Activated CD4-positive, CD25-positive, alpha-beta regulatory T cell treated with anti-CD3 and anti-CD28 coated beads, Interleukin-2, amount 50 U/mL, for 24 hours (primary cell): ENCODE measurements around the gene RNF44.
"Not testable (repeated sequence)": the region's sequence is repeated elsewhere in the genome, so short reads cannot be mapped to it uniquely, and the experiment has no call there.

Source experiments
- ATAC-seq, 2 donors: fragments of 150-1000 bp; cut with Tn5 transposase; one replicate each; pipeline ENCODE4 v1.10.0; 2021; ENCODE audit warnings: mild to moderate bottlenecking in 1 of 2, moderate library complexity in 1 of 2

Gene RNF44

GRCh38 chr5:176550937-176551336 is 13.7 kb upstream of the RNF44 start:
- ATAC-seq = not testable (repeated sequence)

GRCh38 chr5:176550275-176550831 is 13.2 kb upstream of the RNF44 start:
- ATAC-seq = no peak

GRCh38 chr5:176549871-176550270 is 12.7 kb upstream of the RNF44 start:
- ATAC-seq = no peak

DNA sequence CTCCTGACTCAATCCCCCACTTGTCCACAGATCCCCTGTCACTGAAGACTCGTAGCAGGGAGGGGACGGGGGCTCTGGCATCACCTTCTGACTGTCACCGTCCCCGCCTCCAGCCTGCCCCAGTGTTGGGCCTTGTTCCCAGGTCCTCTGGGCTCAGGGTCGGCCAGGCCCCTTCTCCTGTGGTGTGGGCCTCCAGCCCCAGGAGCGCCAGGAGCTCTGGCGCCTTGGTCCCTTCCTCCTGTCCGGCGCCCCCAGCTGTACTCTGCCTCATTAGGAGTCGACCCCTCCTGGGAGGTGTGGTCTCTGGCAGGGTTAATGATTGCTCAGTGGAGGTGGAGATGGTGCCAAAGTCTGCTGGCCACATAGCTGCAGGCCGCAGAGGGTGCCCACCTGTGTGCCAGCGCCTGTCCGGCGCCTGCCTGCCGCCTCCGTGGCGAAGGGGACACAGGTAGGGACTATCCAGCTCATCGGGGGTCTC is 11.8 kb upstream of the RNF44 start, which contains the start of gene CDHR2:
Gene CDHR2 (plus strand): TSS at position 376 of the 478 bp plus-strand sequence. CDS start 16,011 bp downstream, outside the sequence.
- ATAC-seq = no peak

- ATAC-seq = peak; percentile 32 to 47
These were observed 10.6 kb upstream of the RNF44 start for GRCh38 chr5:176547802-176548201.

DNA sequence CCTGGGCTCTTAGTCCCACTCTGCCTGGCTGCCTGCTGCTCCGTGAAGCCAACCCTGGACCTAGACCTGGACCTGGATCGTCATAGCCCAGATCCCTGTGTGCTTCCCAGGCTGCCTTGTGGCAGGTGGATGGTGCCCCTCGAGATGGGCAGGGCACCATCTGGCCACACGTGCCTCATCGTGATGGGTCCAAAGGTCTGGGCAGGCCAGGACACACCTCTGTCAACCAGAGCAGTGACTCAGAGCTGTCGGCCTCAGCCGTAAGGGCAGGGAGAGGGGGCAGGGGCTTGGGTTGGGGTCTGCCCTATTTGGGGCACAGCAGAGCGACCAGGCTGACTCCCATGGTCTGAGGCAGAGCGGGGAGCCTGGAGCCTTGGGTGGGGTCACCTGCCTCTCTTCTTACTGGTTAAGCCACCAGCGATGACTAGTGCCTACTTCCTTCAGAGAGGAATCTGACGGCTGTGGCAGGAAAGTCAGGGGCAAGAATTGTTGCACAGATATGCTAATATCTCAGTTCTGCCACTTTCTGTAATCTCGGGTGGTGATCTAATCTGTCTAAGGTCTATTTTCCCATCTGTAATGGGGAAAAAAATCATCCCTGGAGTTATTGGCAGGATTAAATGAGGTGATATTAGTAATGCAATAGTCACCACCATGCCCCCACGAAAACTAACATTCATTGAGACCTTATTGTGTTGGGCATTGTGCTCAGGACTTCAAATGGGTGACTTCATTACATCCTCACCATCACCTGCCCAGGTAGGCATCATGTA is 8.7 kb upstream of the RNF44 start:
- no peak for ATAC-seq

DNA sequence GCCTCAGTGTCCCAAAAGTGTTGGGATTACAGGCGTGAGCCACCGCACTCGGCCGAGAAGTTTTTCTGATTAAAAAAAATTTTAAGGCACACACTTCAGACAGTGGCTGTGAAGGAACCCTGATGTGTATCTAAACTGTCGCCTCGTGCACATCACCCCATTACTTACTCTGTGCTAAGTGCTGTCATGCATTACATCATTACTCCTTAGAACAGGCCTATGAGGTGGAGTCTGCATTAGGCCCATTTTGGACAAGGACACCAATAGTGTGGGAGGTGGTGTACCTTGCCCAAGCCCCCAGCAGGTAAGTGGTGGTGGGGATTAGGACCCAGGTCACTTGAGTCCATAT is 8.2 kb upstream of the RNF44 start:
- ATAC-seq = no peak

GRCh38 chr5:176543428-176544182 is 6.4 kb upstream of the RNF44 start:
- peak; percentile 85 to 86 for ATAC-seq

GRCh38 chr5:176542596-176543427 is 5.6 kb upstream of the RNF44 start:
- peak; percentile 43 to 50 for ATAC-seq

- no peak for ATAC-seq
These were observed 5.0 kb upstream of the RNF44 start for GRCh38 chr5:176542135-176542595.

- no peak for ATAC-seq
These were observed 4.3 kb upstream of the RNF44 start for GRCh38 chr5:176541338-176542134.

GRCh38 chr5:176540956-176541337 is 3.7 kb upstream of the RNF44 start:
- ATAC-seq = no peak

DNA sequence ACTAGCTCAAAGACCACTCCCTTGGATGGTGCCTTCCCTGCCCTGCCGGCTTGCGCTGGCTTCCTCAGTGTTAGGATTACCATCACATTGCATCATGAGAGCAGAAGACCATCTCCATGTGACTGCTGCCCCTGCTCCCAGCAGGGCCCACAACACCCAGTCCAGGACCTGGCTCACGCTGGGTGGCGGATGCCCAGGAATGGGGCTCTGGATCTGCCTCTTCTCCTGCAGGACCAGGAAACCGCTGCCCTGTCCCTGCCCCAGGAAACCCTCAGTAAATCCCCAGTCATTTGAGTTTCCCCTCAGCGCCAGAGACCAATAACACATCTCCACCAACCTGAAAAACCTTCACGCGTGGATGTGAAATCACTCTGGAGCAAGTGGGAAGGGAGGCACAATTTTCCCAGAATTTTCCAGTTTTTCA is 3.3 kb upstream of the RNF44 start:
- no peak for ATAC-seq

- no peak for ATAC-seq
These were observed 1.8 kb upstream of the RNF44 start for GRCh38 chr5:176538989-176539384.

- ATAC-seq = no peak
These were observed 1.2 kb upstream of the RNF44 start for GRCh38 chr5:176538230-176538988.

GRCh38 chr5:176537554-176538229 is 490 bp upstream of the RNF44 start:
- peak; percentile 84 to 85 for ATAC-seq

DNA sequence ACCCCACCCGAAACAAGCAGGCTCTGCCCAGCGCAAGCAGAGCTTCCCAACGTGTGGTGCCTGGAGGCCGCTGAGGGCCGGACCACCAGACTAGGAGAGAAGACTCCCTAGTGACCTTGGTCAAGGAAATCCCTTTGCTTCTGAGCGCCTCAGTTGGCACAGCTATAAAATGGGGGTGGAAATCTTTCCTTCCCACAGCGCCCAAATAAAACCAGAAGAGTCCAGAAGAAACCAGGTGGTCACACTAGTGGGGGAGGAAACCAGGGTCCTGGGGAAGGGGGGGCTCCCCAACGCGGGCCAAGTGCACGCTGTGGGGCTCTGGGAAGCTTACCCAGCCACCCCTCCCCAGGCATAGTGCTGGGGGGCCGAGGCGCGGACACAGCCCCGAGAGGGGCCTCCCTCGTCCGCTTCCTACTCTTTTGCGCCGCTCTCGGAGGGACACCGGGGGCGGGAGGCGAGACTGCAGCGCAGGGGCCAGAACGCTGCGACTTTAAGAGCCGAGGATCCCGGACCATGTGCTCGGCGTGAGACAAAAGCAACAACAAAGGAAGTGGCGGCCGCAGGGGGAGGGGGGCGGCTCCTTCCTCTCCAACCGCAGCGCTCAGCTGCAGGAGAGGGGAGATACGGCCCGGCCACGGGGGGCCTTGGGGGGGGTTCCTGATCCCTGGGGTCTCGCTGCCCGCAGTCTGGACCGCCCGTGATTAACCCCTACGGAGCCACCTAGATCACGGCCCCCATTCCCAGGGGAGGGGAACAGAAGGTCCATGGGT is 885 bp downstream of the RNF44 start:
- peak; percentile 14 to 16 for ATAC-seq

- no peak for ATAC-seq
These were observed 1.5 kb downstream of the RNF44 start for GRCh38 chr5:176535664-176536131.

GRCh38 chr5:176535101-176535663 is 2.0 kb downstream of the RNF44 start:
- ATAC-seq = no peak
